Measurements from ENCODE around the gene ABL1. TPM values are rescaled to one million over a fixed set of nuclear protein-coding genes. Genes with fewer than 3 reads are reported as not detected.

ABL1 gene
- total and polyA plus RNA-seq, 5 donors: 21.7 to 48.2 (median 41.2) TPM

GRCh38 chr9:130854092-130854491 lies 19.0 kb downstream of the ABL1 start:
- peaks cover 6% of the 10 kb centered on the region for H3K4me1 ChIP-seq (ENCODE audit: control insufficient read depth, insufficient read depth, low read length)
- intact Hi-C loops (cut with DNase I): loop anchor here in 1 of 4 donors (10.0 kb wide), 1 partner anchor 79 kb away; no protein-coding TSS in a partner anchor
- H3K9me3 ChIP-seq (ENCODE audit: control insufficient read depth, low read length): no peaks in the 10 kb centered on the region
- no peaks in the 10 kb centered on the region for H3K27me3 ChIP-seq (ENCODE audit: control insufficient read depth, insufficient read depth)
- DNase-seq (no peak), ATAC-seq (no peak)
- no peak overlapping the region for H3K4me3 ChIP-seq (ENCODE audit: low read length)
- H3K27ac ChIP-seq (ENCODE audit: low read length): no peak overlapping the region
- 81% methylated on average over 8 of the region's 8 CpGs for WGBS

GRCh38 chr9:130854835-130855234 lies 19.8 kb downstream of the ABL1 start:
- DNase-seq (no peak), ATAC-seq (no peak)
- intact Hi-C loops (cut with DNase I): loop anchor here in 1 of 4 donors (10.0 kb wide), 1 partner anchor 80 kb away; no protein-coding TSS in a partner anchor
- peaks cover 10% of the 10 kb centered on the region for H3K4me1 ChIP-seq (ENCODE audit: control insufficient read depth, insufficient read depth, low read length)
- 94% methylated on average over 9 of the region's 9 CpGs for WGBS
- no peaks in the 10 kb centered on the region for H3K9me3 ChIP-seq (ENCODE audit: control insufficient read depth, low read length)
- no peak overlapping the region for H3K4me3 ChIP-seq (ENCODE audit: low read length)
- no peak overlapping the region for H3K27ac ChIP-seq (ENCODE audit: low read length)
- H3K27me3 ChIP-seq (ENCODE audit: control insufficient read depth, insufficient read depth): no peaks in the 10 kb centered on the region

GRCh38 chr9:130856474-130856873 lies 21.4 kb downstream of the ABL1 start:
- WGBS: 81% methylated on average over 8 of the region's 8 CpGs

GRCh38 chr9:130857864-130858738 lies 23.0 kb downstream of the ABL1 start:
- DNase-seq (peak; percentile 81 to 87 (median 85)), ATAC-seq (peak; percentile 26 to 52)
- peaks cover 12% of the 10 kb centered on the region for H3K4me1 ChIP-seq (ENCODE audit: control insufficient read depth, insufficient read depth, low read length)

More at GRCh38 chr9:130856474-130856873, 21.4 kb downstream of the ABL1 start:
- H3K4me1 ChIP-seq (ENCODE audit: control insufficient read depth, insufficient read depth, low read length): peaks cover 12% of the 10 kb centered on the region
- no peak overlapping the region for H3K27ac ChIP-seq (ENCODE audit: low read length)
- DNase-seq (no peak), ATAC-seq (no peak)
- no peak overlapping the region for H3K4me3 ChIP-seq (ENCODE audit: low read length)
- no peaks in the 10 kb centered on the region for H3K27me3 ChIP-seq (ENCODE audit: control insufficient read depth, insufficient read depth)
- intact Hi-C loops (cut with DNase I): loop anchor here in 1 of 4 donors (10.0 kb wide), 1 partner anchor 82 kb away; no protein-coding TSS in a partner anchor
- no peaks in the 10 kb centered on the region for H3K9me3 ChIP-seq (ENCODE audit: control insufficient read depth, low read length)

GRCh38 chr9:130858739-130859705 lies 24.0 kb downstream of the ABL1 start:
- no peak overlapping the region for H3K4me3 ChIP-seq (ENCODE audit: low read length)
- ATAC-seq: no peak
- WGBS: 63% methylated on average over 20 of the region's 20 CpGs
- intact Hi-C loops (cut with DNase I): loop anchor here in 1 of 4 donors (10.0 kb wide), 1 partner anchor 84 kb away; no protein-coding TSS in a partner anchor
- no peaks in the 10 kb centered on the region for H3K9me3 ChIP-seq (ENCODE audit: control insufficient read depth, low read length)
- no peaks in the 10 kb centered on the region for H3K27me3 ChIP-seq (ENCODE audit: control insufficient read depth, insufficient read depth)
- peaks cover 12% of the 10 kb centered on the region for H3K4me1 ChIP-seq (ENCODE audit: control insufficient read depth, insufficient read depth, low read length)
- H3K27ac ChIP-seq (ENCODE audit: low read length): peak overlapping the region; percentile 56
- DNase-seq: no peak

More at GRCh38 chr9:130857864-130858738, 23.0 kb downstream of the ABL1 start:
- intact Hi-C loops (cut with DNase I): loop anchor here in 1 of 4 donors (10.0 kb wide), 1 partner anchor 83 kb away; no protein-coding TSS in a partner anchor
- Histone ChIP-seq H3K27me3 (ENCODE audit: control insufficient read depth, insufficient read depth) (no peaks in the 10 kb centered on the region), H3K9me3 (ENCODE audit: control insufficient read depth, low read length) (no peaks in the 10 kb centered on the region), H3K4me3 (ENCODE audit: low read length) (no peak overlapping the region), H3K27ac (ENCODE audit: low read length) (peak overlapping the region; percentile 14)
- 42% methylated on average over 22 of the region's 22 CpGs for WGBS

- intact Hi-C loops (cut with DNase I): loop anchor here (5.0 to 10.0 kb wide), 6 partner anchors 86 to 158 kb away; no protein-coding TSS in a partner anchor
- H3K9me3 ChIP-seq (ENCODE audit: control insufficient read depth, low read length): no peaks in the 10 kb centered on the region
- no peak overlapping the region for H3K4me3 ChIP-seq (ENCODE audit: low read length)
- H3K27ac ChIP-seq (ENCODE audit: low read length): peak overlapping the region; percentile 88
- DNase-seq: peak; percentile 91 to 93 (median 91)
- peak; percentile 95 to 96 for ATAC-seq
- peaks cover 12% of the 10 kb centered on the region for H3K4me1 ChIP-seq (ENCODE audit: control insufficient read depth, insufficient read depth, low read length)
- H3K27me3 ChIP-seq (ENCODE audit: control insufficient read depth, insufficient read depth): no peaks in the 10 kb centered on the region
- WGBS: 20% methylated on average over 28 of the region's 28 CpGs
These were observed 25.6 kb downstream of the ABL1 start for GRCh38 chr9:130860458-130861316.

- ATAC-seq (no peak), DNase-seq (no peak)
- Histone ChIP-seq H3K27me3 (ENCODE audit: control insufficient read depth, insufficient read depth) (no peaks in the 10 kb centered on the region), H3K27ac (ENCODE audit: low read length) (no peak overlapping the region), H3K4me1 (ENCODE audit: control insufficient read depth, insufficient read depth, low read length) (peaks cover 12% of the 10 kb centered on the region), H3K4me3 (ENCODE audit: low read length) (no peak overlapping the region), H3K9me3 (ENCODE audit: control insufficient read depth, low read length) (no peaks in the 10 kb centered on the region)
- intact Hi-C loops (cut with DNase I): loop anchor here (5.0 to 10.0 kb wide), 6 partner anchors 87 to 159 kb away; no protein-coding TSS in a partner anchor
- 74% methylated on average over 8 of the region's 8 CpGs for WGBS
These were observed 26.5 kb downstream of the ABL1 start for GRCh38 chr9:130861372-130862180.

- Histone ChIP-seq H3K4me3 (ENCODE audit: low read length) (no peak overlapping the region), H3K27ac (ENCODE audit: low read length) (no peak overlapping the region), H3K27me3 (ENCODE audit: control insufficient read depth, insufficient read depth) (no peaks in the 10 kb centered on the region), H3K4me1 (ENCODE audit: control insufficient read depth, insufficient read depth, low read length) (peaks cover 12% of the 10 kb centered on the region), H3K9me3 (ENCODE audit: control insufficient read depth, low read length) (no peaks in the 10 kb centered on the region)
- ATAC-seq (no peak), DNase-seq (no peak)
- intact Hi-C loops (cut with DNase I): loop anchor here (5.0 to 10.0 kb wide), 6 partner anchors 87 to 160 kb away; no protein-coding TSS in a partner anchor
- 87% methylated on average over 8 of the region's 8 CpGs for WGBS
These were observed 27.2 kb downstream of the ABL1 start for GRCh38 chr9:130862217-130862616.

- no peak for ATAC-seq
- WGBS: 91% methylated on average over 23 of the region's 23 CpGs
- H3K9me3 ChIP-seq (ENCODE audit: control insufficient read depth, low read length): no peaks in the 10 kb centered on the region
- peaks cover 10% of the 10 kb centered on the region for H3K4me1 ChIP-seq (ENCODE audit: control insufficient read depth, insufficient read depth, low read length)
- intact Hi-C loops (cut with DNase I): loop anchor here (5.0 to 10.0 kb wide), 6 partner anchors 88 to 160 kb away; no protein-coding TSS in a partner anchor
- no peak overlapping the region for H3K27ac ChIP-seq (ENCODE audit: low read length)
- no peaks in the 10 kb centered on the region for H3K27me3 ChIP-seq (ENCODE audit: control insufficient read depth, insufficient read depth)
- no peak overlapping the region for H3K4me3 ChIP-seq (ENCODE audit: low read length)
- DNase-seq: peak in 1 of 3 donors; percentile 60
These were observed 27.7 kb downstream of the ABL1 start for GRCh38 chr9:130862747-130863146.

Data from right cardiac atrium (tissue), 5 donors.